ENCODE measurements around the gene RNF227.

DNA sequence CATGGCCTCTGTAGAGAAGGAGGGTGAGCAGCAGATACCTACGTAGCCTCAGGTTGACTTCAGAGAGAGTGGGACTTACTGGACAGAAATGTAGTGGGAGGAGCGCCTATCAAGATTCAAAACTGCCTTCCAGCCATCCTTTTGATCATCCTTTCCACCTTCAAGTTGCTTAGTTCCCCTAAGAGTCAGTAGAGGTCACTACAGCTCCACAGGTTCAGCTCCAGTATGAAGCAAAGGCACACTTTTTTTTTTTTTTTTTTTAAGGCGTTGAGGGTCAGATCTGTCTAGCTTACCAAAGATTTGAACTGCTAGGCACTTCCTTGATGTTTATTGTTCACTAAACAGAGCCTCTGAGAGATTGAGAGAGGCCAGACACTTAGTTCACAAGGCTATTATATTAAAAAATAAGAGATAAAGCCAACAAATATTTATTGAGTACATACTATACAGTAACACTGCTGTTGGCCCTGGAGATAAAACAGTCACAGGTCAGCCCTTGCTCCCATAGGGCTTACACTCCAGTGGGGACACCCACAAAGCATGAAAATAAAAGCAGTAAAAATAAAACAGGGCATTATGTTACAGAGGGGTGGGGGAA, 3.1 kb downstream of the RNF227 start:
- TF ChIP-seq EZH2phosphoT487 (IDR thresholded peaks at IDR 0.05; ENCODE audit: borderline replicate concordance) (no peak), CTCF (conservative IDR thresholded peaks at IDR 0.05; ENCODE audit: low read length) (peak; percentile 89)
